ENCODE measurements around the gene CIART.
"Not testable (repeated sequence)": the region's sequence is repeated elsewhere in the genome, so short reads cannot be mapped to it uniquely, and the experiment has no call there.

The CIART gene

DNA sequence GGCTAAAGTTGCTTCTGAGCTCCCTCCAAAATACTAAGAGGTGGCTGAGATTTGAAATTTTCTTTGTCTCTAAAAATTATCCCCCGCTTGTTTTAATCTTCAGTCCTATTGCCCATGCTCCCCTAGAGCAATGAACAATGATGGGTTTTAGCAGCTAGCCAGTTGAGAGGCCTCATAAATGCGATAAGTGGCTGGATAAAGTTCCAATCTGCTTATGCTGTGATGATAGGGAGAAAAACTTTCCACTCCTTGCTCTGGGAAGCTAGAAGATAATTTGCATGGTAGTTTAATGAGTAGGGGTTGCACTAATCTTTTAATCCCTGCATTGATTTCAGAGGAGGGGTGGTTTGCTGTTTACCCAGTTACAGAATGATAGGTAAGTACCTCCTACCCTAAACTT, 29.4 kb downstream of the CIART start:
- DNase-seq = no peak

DNA sequence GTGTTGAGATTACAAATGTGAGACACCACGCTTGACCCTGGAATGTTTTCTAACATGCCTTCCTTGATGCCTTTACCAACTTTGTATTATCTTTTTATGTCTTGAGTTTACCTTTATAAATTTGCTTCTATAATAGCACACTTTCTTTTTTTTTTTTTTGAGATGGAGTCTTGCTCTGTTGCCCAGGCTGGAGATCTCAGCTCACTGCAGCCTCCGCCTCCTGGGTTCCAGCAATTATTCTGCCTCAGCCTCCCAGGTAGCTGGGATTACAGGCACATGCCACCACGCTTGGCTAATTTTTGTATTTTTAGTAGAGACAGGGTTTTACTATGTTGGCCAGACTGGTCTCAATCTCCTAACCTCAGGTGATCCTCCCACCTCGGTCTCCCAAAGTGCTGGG, 32.3 kb downstream of the CIART start:
- DNase-seq = not testable (repeated sequence)

DNA sequence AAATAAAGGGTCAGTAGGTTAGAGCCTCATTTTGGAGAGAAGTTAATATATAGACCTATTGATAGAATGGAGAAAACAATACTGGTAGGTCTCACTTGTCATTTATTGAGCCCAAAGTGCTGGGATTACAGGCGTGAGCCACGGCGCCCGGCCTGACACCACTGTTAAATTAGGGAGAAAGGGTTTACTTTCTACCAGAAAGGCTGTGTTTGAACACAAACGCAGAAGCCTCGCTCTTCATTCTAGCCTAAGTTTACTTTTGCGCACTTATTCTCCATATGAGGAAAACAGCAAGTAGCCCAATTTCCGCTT, 38.3 kb downstream of the CIART start:
- DNase-seq = no peak

DNA sequence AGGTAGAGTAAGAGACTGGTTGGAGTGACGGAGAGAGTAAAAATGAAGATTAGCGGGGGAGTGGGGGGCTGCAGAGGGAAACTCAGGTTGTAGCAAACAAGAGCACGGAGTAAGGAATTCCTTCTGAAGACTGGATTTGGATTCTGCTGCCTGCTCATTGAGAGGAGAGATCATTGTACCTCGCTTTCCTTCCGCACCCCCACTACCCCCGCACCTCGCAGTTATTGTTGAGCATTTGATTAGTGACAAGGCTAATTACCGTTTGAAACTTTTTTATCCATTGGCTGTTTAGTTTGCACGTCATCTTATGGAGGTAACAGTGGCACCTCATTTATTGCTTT, 39.4 kb downstream of the CIART start:
- no peak for DNase-seq

DNA sequence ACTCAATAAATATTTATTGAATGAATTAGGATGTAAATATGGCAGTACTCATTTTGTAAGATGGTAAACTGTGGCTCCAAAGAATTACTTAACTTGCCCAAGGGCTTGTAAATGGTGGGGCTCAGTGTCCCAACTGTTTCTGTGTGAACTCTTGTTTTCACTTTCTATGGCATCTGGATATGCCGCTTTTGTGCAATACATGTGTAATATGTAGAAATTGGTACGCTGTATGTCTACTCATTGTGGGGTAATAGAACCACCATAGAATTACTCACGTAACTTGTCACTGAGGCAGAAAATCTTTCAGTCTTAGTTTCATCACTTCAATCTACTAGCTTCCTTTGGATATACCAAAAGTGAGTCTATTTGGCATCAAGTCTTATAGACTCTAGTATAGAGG, 40.0 kb downstream of the CIART start:
- DNase-seq = no peak

DNA sequence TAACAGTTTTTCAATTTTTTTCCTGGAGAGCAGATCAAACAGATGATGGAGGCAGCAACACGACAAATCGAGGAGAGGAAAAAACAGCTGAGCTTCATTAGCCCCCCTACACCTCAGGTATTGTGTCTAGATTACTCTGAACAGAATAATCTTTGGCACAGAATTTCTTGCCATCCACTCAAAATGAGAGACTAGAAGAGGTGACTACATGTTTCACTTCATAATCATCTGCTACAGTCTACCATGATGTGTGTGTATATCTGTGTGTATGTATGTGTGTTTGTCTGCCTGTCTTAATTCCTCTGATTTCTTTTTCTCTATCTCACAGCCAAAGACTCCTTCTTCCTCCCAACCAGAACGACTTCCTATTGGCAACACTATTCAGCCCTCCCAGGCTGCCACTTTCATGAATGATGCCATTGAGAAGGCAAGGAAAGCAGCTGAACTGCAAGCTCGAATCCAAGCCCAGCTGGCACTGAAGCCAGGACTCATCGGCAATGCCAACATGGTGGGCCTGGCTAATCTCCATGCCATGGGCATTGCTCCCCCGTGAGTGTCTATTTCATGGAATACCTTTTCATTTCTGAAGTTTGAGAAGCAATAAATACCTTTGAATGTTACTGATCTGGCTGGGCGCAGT, 50.4 kb downstream of the CIART start:
- DNase-seq = no peak

All from NCI-H1048 (cell line).